Spinal cord (tissue), 10 donors: ENCODE results near the gene TMPRSS6. TPM values are rescaled to one million over a fixed set of nuclear protein-coding genes. Genes with fewer than 3 reads are reported as not detected.

Experiments
- DNase-seq, 6 donors: peaks; one replicate each; pipeline versions ENCODE4 v3.0.0 to v3.0.0-alpha.2; 2013 to 2015; ENCODE audit warnings: low spot score in 6 of 6, low read depth in 4 of 6
- H3K27ac ChIP-seq: one replicate; pipeline ENCODE4 v1.5.1; 2013; ENCODE audit warnings: low read depth, low read length, control low read depth
- H3K27me3 ChIP-seq: one replicate; pipeline ENCODE4 v1.6.1; 2013; ENCODE audit warnings: low read length; ENCODE audit not compliant: control insufficient read depth, insufficient read depth
- H3K36me3 ChIP-seq: one replicate; pipeline ENCODE4 v1.6.1; 2013; ENCODE audit warnings: low read length; ENCODE audit not compliant: control insufficient read depth, insufficient read depth
- H3K4me1 ChIP-seq: one replicate; pipeline ENCODE4 v1.6.1; 2013; ENCODE audit warnings: low read length; ENCODE audit not compliant: control insufficient read depth, insufficient read depth
- H3K4me3 ChIP-seq: one replicate; pipeline ENCODE4 v1.5.1; 2013; ENCODE audit warnings: low read depth, low read length, control low read depth
- H3K9me3 ChIP-seq: one replicate; pipeline ENCODE4 v1.6.1; 2013; ENCODE audit warnings: low read length; ENCODE audit not compliant: control insufficient read depth, insufficient read depth
- WGBS: methylation state at CpG from one replicate; pipeline ENCODE4 v1.1.5; 2013; ENCODE audit warnings: missing lambda C conversion rate; ENCODE audit not compliant: insufficient coverage; 5-methylcytosine and 5-hydroxymethylcytosine counted together
- polyA plus RNA-seq, 2 donors: library from polyadenylated mRNA; unstranded; fragments of 120-200 nt; gene quantifications; one replicate each; pipeline ENCODE4 v1.2.1, GENCODE V29; 2013; ENCODE audit not compliant: insufficient read length in 2 of 2
- total RNA-seq, 2 donors: library from RNA; depleted of rRNA in 1 of 2; stranded (reverse); fragments of 120-200 nt in 1 of 2; fragments of >200 nt in 1 of 2; gene quantifications; one replicate each; pipeline versions ENCODE4 v1.2.3 to v1.2.4, GENCODE V29; 2013 to 2014
- donor health status: healthy.

Gene TMPRSS6
- total and polyA plus RNA-seq, 4 donors, result 0.13 to 0.24 (median 0.17) TPM; not detected in 1

GRCh38 chr22:37141476-37141875 lies 32.0 kb upstream of the TMPRSS6 start:
- Histone ChIP-seq H3K4me1 (peaks cover 10% of the 10 kb centered on the region), H3K27ac (no peak overlapping the region), H3K4me3 (no peak overlapping the region), H3K36me3 (no peaks in the 10 kb centered on the region), H3K9me3 (no peaks in the 10 kb centered on the region), H3K27me3 (peaks cover 7% of the 10 kb centered on the region)
- WGBS, result 84% methylated on average over 10 of the region's 10 CpGs
- no peak for DNase-seq

- Histone ChIP-seq H3K27me3 (peaks cover 7% of the 10 kb centered on the region), H3K9me3 (no peaks in the 10 kb centered on the region), H3K4me3 (no peak overlapping the region), H3K27ac (no peak overlapping the region), H3K36me3 (no peaks in the 10 kb centered on the region), H3K4me1 (peaks cover 9% of the 10 kb centered on the region)
- DNase-seq, result no peak
- WGBS, result 91% methylated on average over 16 of the region's 16 CpGs
These were observed 31.3 kb upstream of the TMPRSS6 start for GRCh38 chr22:37140686-37141323.

- no peak for DNase-seq
- H3K4me1 ChIP-seq, result no peaks in the 10 kb centered on the region
- H3K36me3 ChIP-seq, result no peaks in the 10 kb centered on the region
- peaks cover under 1% of the 10 kb centered on the region for H3K27me3 ChIP-seq
- no peak overlapping the region for H3K27ac ChIP-seq
- WGBS, result 79% methylated on average over 7 of the region's 7 CpGs
- H3K9me3 ChIP-seq, result no peaks in the 10 kb centered on the region
- no peak overlapping the region for H3K4me3 ChIP-seq
These were observed 30.2 kb upstream of the TMPRSS6 start for GRCh38 chr22:37139762-37140161.

- no peak for DNase-seq
- 74% methylated on average over 11 of the region's 16 CpGs for WGBS
These were observed 29.5 kb upstream of the TMPRSS6 start for GRCh38 chr22:37138849-37139561.

GRCh38 chr22:37137903-37138665 lies 28.6 kb upstream of the TMPRSS6 start:
- no peaks in the 10 kb centered on the region for H3K4me1 ChIP-seq

More at GRCh38 chr22:37138849-37139561, 29.5 kb upstream of the TMPRSS6 start:
- Histone ChIP-seq H3K27me3 (no peaks in the 10 kb centered on the region), H3K4me1 (no peaks in the 10 kb centered on the region), H3K9me3 (no peaks in the 10 kb centered on the region), H3K36me3 (no peaks in the 10 kb centered on the region), H3K27ac (no peak overlapping the region), H3K4me3 (no peak overlapping the region)

GRCh38 chr22:37137131-37137530 lies 27.6 kb upstream of the TMPRSS6 start:
- WGBS, result 85% methylated on average over 6 of the region's 8 CpGs
- Histone ChIP-seq H3K9me3 (no peaks in the 10 kb centered on the region), H3K27ac (no peak overlapping the region), H3K36me3 (no peaks in the 10 kb centered on the region), H3K4me3 (no peak overlapping the region), H3K4me1 (no peaks in the 10 kb centered on the region), H3K27me3 (no peaks in the 10 kb centered on the region)
- no peak for DNase-seq

More at GRCh38 chr22:37137903-37138665, 28.6 kb upstream of the TMPRSS6 start:
- no peaks in the 10 kb centered on the region for H3K27me3 ChIP-seq
- DNase-seq, result no peak
- H3K4me3 ChIP-seq, result no peak overlapping the region
- no peaks in the 10 kb centered on the region for H3K9me3 ChIP-seq
- H3K36me3 ChIP-seq, result no peaks in the 10 kb centered on the region
- WGBS, result 91% methylated on average over 4 of the region's 6 CpGs
- H3K27ac ChIP-seq, result no peak overlapping the region

- Histone ChIP-seq H3K9me3 (no peaks in the 10 kb centered on the region), H3K27me3 (no peaks in the 10 kb centered on the region), H3K27ac (no peak overlapping the region), H3K4me1 (peaks cover 2% of the 10 kb centered on the region), H3K36me3 (no peaks in the 10 kb centered on the region), H3K4me3 (no peak overlapping the region)
- WGBS, result 85% methylated on average over 12 of the region's 12 CpGs
- no peak for DNase-seq
These were observed 25.5 kb upstream of the TMPRSS6 start for GRCh38 chr22:37135023-37135422.

GRCh38 chr22:37133304-37134018 lies 23.9 kb upstream of the TMPRSS6 start:
- Histone ChIP-seq H3K4me3 (no peak overlapping the region), H3K27me3 (no peaks in the 10 kb centered on the region), H3K4me1 (peaks cover 3% of the 10 kb centered on the region), H3K36me3 (no peaks in the 10 kb centered on the region), H3K9me3 (no peaks in the 10 kb centered on the region), H3K27ac (no peak overlapping the region)
- DNase-seq, result no peak
- 84% methylated on average over 15 of the region's 16 CpGs for WGBS

- no peaks in the 10 kb centered on the region for H3K36me3 ChIP-seq
- 89% methylated on average over 7 of the region's 7 CpGs for WGBS
- no peak overlapping the region for H3K27ac ChIP-seq
- DNase-seq, result no peak
- no peaks in the 10 kb centered on the region for H3K27me3 ChIP-seq
- no peaks in the 10 kb centered on the region for H3K9me3 ChIP-seq
- no peak overlapping the region for H3K4me3 ChIP-seq
- peaks cover 3% of the 10 kb centered on the region for H3K4me1 ChIP-seq
These were observed 23.3 kb upstream of the TMPRSS6 start for GRCh38 chr22:37132773-37133172.
